22Rv1 (cell line): ENCODE results near the gene PRKD1.

Source experiments
- CTCF ChIP-seq: fragments of 450-650 bp; IDR thresholded peaks from 2 replicates; pipeline ENCODE4 v1.5.1; 2017; ENCODE audit warnings: mild to moderate bottlenecking
- ZFX ChIP-seq: fragments of 450-650 bp; IDR thresholded peaks from 2 replicates; pipeline ENCODE4 v1.6.1; 2017; ENCODE audit warnings: antibody characterized with exemption, borderline replicate concordance

GRCh38 chr14:29618323-29619067, 309.2 kb downstream of the PRKD1 start:
- TF ChIP-seq CTCF (no peak), ZFX (no peak)
